HUES48 (cell line): ENCODE measurements around the gene PRKD2.
A peak's percentile ranks its signal among the peaks of the same experiment; 100 is the strongest.
"Not testable (repeated sequence)": the region's sequence is repeated elsewhere in the genome, so short reads cannot be mapped to it uniquely, and the experiment has no call there.

ENCODE experiments used
- H3K27ac ChIP-seq: one replicate; pipeline ENCODE4 v1.7.0; 2013; ENCODE audit warnings: low read depth, low read length, inconsistent platforms
- H3K27me3 ChIP-seq: 2 replicates; pipeline ENCODE4 v1.6.1; 2013; ENCODE audit warnings: mild to moderate bottlenecking, low read length; ENCODE audit not compliant: control insufficient read depth, insufficient read depth
- H3K36me3 ChIP-seq: 2 replicates; pipeline ENCODE4 v1.6.1; 2013; ENCODE audit warnings: low read length; ENCODE audit not compliant: control insufficient read depth, insufficient read depth
- H3K4me1 ChIP-seq: 2 replicates; pipeline ENCODE4 v1.6.1; 2013; ENCODE audit warnings: mild to moderate bottlenecking, low read length; ENCODE audit not compliant: control insufficient read depth, insufficient read depth
- H3K4me3 ChIP-seq: 2 replicates; pipeline ENCODE4 v1.5.1; 2013; ENCODE audit warnings: mild to moderate bottlenecking, low read depth, low read length
- H3K9ac ChIP-seq: 2 replicates; pipeline ENCODE4 v1.6.1; 2013; ENCODE audit warnings: mild to moderate bottlenecking, low read depth, low read length, moderate library complexity
- H3K9me3 ChIP-seq: 2 replicates; pipeline ENCODE4 v1.6.1; 2013; ENCODE audit warnings: low read length; ENCODE audit not compliant: control insufficient read depth, insufficient read depth

Gene PRKD2

GRCh38 chr19:46717034-46717715 is at the start of gene PRKD2:
PRKD2 (minus strand) TSS chr19:46717114; CDS start chr19:46716370, 744 bp downstream.
- peak within 1 kb of the TSS; percentile 88 for H3K4me3 ChIP-seq
- H3K27ac ChIP-seq: peak within 1 kb of the TSS; percentile 76
- H3K36me3 ChIP-seq: peaks cover 31% of the 10 kb centered on the region
- peaks cover 16% of the 10 kb centered on the region for H3K4me1 ChIP-seq
- peak within 1 kb of the TSS; percentile 61 for H3K9ac ChIP-seq
- no peaks in the 10 kb centered on the region for H3K27me3 ChIP-seq
- H3K9me3 ChIP-seq: no peaks in the 10 kb centered on the region

GRCh38 chr19:46764817-46765291 is 47.9 kb upstream of the PRKD2 start:
- Histone ChIP-seq H3K27ac (no peak overlapping the region), H3K4me1 (0 out of 2 replicates have a peak, but pooled peaks cover 2% of the 10 kb centered on the region)

GRCh38 chr19:46762245-46762890 is 45.5 kb upstream of the PRKD2 start:
- Histone ChIP-seq H3K4me3 (no peak overlapping the region), H3K4me1 (0 out of 2 replicates have a peak, but pooled peaks cover 4% of the 10 kb centered on the region), H3K9me3 (no peaks in the 10 kb centered on the region), H3K27me3 (no peaks in the 10 kb centered on the region), H3K9ac (no peak overlapping the region), H3K27ac (no peak overlapping the region), H3K36me3 (peaks cover 6% of the 10 kb centered on the region; the same call in 1 of the 2 replicates)

More at GRCh38 chr19:46764817-46765291, 47.9 kb upstream of the PRKD2 start:
- Histone ChIP-seq H3K36me3 (no peaks in the 10 kb centered on the region), H3K4me3 (no peak overlapping the region), H3K9me3 (no peaks in the 10 kb centered on the region), H3K9ac (no peak overlapping the region), H3K27me3 (no peaks in the 10 kb centered on the region)

- H3K36me3 ChIP-seq: peaks cover 9% of the 10 kb centered on the region
- H3K4me1 ChIP-seq: 0 out of 2 replicates have a peak, but pooled peaks cover 4% of the 10 kb centered on the region
- no peak overlapping the region for H3K27ac ChIP-seq
- H3K4me3 ChIP-seq: no peak overlapping the region
- H3K9ac ChIP-seq: no peak overlapping the region
- no peaks in the 10 kb centered on the region for H3K27me3 ChIP-seq
- H3K9me3 ChIP-seq: no peaks in the 10 kb centered on the region
Measured at GRCh38 chr19:46761418-46761831, 44.5 kb upstream of the PRKD2 start.

- not testable (repeated sequence) for H3K4me3 ChIP-seq, H3K27ac ChIP-seq, H3K9ac ChIP-seq, H3K9me3 ChIP-seq, H3K4me1 ChIP-seq, H3K27me3 ChIP-seq
- H3K36me3 ChIP-seq: peaks cover 12% of the 10 kb centered on the region
Measured at GRCh38 chr19:46760897-46761296, 44.0 kb upstream of the PRKD2 start.

GRCh38 chr19:46760363-46760762 is 43.4 kb upstream of the PRKD2 start:
- Histone ChIP-seq H3K9me3 (no peaks in the 10 kb centered on the region), H3K27me3 (no peaks in the 10 kb centered on the region), H3K4me1 (0 out of 2 replicates have a peak, but pooled peaks cover 4% of the 10 kb centered on the region), H3K36me3 (peaks cover 14% of the 10 kb centered on the region), H3K9ac (no peak overlapping the region), H3K27ac (no peak overlapping the region), H3K4me3 (no peak overlapping the region)

GRCh38 chr19:46759817-46760333 is 43.0 kb upstream of the PRKD2 start:
- no peaks in the 10 kb centered on the region for H3K9me3 ChIP-seq
- H3K27ac ChIP-seq: no peak overlapping the region
- 0 out of 2 replicates have a peak, but pooled peaks cover 4% of the 10 kb centered on the region for H3K4me1 ChIP-seq
- H3K36me3 ChIP-seq: peaks cover 17% of the 10 kb centered on the region
- no peak overlapping the region for H3K9ac ChIP-seq
- no peak overlapping the region for H3K4me3 ChIP-seq
- H3K27me3 ChIP-seq: no peaks in the 10 kb centered on the region

GRCh38 chr19:46759206-46759605 is 42.3 kb upstream of the PRKD2 start:
- Histone ChIP-seq H3K9me3 (no peaks in the 10 kb centered on the region), H3K4me3 (no peak overlapping the region), H3K27me3 (no peaks in the 10 kb centered on the region), H3K9ac (no peak overlapping the region), H3K36me3 (peaks cover 17% of the 10 kb centered on the region), H3K27ac (no peak overlapping the region), H3K4me1 (0 out of 2 replicates have a peak, but pooled peaks cover 4% of the 10 kb centered on the region)

GRCh38 chr19:46756544-46756888 is 39.6 kb upstream of the PRKD2 start:
- no peak overlapping the region for H3K4me3 ChIP-seq
- 0 out of 2 replicates have a peak, but pooled peaks cover 4% of the 10 kb centered on the region for H3K4me1 ChIP-seq
- no peaks in the 10 kb centered on the region for H3K27me3 ChIP-seq
- no peaks in the 10 kb centered on the region for H3K9me3 ChIP-seq
- peaks cover 26% of the 10 kb centered on the region for H3K36me3 ChIP-seq
- H3K27ac ChIP-seq: no peak overlapping the region
- H3K9ac ChIP-seq: no peak overlapping the region

- H3K36me3 ChIP-seq: peaks cover 26% of the 10 kb centered on the region
- H3K9ac ChIP-seq: no peak overlapping the region
- no peaks in the 10 kb centered on the region for H3K27me3 ChIP-seq
- H3K4me3 ChIP-seq: no peak overlapping the region
- 0 out of 2 replicates have a peak, but pooled peaks cover 4% of the 10 kb centered on the region for H3K4me1 ChIP-seq
- no peak overlapping the region for H3K27ac ChIP-seq
- H3K9me3 ChIP-seq: no peaks in the 10 kb centered on the region
Measured at GRCh38 chr19:46755853-46756543, 39.1 kb upstream of the PRKD2 start.
